Activated naive CD4-positive, alpha-beta T cell treated with Interleukin-2 at 50 U/mL for 16 hours (primary cell): Measurements from ENCODE around the gene FASN.

Source experiments
- DNase-seq: peaks from one replicate; pipeline ENCODE4 v3.0.0-alpha.2; 2020

The FASN gene

DNA sequence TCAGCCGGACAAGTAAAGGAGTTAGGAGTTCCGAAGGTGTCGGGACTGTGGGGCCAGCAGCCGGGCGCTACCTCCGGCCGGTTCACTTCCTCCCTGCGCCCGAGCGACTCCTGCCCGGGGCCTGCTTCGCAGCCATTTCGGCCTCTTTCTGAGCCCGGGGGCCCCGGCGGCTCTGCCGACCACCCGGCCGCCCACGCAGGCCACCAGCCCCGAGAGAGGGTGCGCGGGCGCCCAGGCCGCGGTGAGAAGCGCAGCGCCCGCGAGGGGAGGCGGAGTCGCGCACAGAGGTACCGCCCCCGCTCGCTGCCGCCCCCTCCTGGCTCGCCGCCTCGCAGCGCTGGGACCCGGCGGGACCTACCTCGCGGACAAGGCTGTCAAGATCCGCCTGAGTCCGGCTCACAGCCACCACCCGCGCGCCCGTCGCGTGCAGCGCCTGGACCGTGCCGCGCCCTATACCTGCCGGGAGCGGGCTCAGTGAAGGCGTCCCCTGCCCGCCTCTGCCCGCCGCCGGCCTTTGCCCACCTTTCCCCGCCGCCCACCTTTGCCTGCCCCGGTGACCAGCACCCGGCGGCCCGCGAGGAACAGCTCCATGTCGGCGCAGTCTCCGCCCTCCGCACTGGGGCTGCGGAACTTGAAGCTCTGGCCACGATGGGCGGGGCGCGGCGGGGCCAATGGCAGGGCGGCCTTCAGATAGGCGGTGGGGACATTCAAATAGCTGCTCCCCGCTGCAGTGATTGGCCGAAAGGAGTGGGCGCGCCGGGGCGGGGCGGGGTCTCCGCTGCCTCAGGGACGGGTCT lies 60.7 kb downstream of the FASN start, which contains the start of gene DCXR:
Gene DCXR, minus strand, starts transcription at position 606 of the 797 bp plus-strand sequence. Its CDS starts 15 bp downstream, at position 591.
- DNase-seq, result peak; percentile 96

DNA sequence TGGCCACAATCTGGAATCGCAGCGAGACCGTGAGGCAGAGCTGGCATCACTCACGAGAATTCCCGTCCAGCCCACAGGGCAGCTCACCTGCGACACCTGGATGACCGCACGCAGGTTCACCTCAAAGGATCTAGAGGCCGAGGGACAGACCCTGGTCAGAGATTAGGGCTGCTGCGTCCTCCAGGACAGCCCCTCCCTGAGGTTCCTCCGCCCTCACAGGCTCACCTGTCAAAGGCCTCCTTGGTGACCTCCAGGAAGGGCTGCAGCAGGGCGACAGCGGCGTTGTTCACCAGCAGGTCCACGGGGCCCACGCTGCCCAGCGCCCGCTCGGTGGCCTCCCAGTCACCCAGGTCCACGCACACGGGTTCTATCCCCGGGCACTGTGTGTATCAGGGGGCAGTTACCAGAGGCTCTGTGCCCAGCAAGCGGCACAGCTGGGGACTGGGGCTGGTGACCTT lies 61.4 kb downstream of the FASN start:
- DNase-seq, result no peak

DNA sequence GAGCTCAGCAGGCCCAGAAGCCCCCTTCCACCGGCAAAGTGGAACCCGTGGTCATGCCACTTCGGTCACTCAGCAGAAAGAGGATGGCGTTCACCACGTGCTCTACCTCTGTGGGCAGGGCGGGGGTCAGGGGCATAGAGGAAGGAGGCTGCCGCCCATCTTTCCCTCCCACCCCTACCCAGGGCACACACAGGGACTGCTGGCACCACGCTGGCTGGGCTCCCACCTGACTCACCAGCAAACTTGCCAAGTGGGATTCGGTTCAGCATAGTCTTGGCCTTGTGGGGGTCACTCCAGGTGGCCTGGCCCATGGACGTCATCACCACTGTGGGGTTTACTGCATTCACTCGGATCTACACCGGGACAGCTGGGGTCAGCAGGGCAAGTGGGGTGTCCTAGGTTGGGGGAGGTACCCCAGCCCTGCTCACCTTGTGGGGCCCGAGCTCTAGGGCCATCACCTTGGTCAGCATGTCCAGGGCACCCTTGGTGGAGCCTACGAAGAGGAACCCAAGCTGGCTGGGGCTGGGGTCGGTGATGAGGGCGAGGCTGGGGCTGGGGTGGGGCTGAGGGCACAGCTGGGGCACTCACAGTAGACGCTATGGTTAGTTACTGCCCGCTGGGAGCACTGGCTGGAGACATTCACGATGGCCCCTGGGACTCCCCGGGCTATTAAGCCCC lies 61.9 kb downstream of the FASN start:
- no peak for DNase-seq

DNA sequence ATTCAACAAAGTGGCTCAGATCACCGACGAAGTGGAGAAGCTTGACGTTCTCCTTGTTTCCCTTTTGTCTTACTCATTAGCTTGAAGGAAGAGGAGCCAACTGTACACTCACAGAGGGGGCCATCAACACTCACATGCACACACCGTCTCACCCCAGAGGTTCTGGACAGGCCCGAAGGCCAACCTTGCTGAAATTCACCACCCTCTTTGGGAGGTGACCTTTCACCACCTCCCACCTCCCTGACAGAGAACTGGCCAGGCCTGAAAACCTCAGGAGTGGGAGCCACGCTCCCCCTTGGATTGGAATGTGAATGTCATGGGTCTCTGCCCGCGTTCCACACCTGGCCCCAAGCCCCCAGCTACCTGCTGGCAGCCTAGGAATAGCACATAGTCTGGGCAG lies 62.5 kb downstream of the FASN start:
- DNase-seq, result no peak

DNA sequence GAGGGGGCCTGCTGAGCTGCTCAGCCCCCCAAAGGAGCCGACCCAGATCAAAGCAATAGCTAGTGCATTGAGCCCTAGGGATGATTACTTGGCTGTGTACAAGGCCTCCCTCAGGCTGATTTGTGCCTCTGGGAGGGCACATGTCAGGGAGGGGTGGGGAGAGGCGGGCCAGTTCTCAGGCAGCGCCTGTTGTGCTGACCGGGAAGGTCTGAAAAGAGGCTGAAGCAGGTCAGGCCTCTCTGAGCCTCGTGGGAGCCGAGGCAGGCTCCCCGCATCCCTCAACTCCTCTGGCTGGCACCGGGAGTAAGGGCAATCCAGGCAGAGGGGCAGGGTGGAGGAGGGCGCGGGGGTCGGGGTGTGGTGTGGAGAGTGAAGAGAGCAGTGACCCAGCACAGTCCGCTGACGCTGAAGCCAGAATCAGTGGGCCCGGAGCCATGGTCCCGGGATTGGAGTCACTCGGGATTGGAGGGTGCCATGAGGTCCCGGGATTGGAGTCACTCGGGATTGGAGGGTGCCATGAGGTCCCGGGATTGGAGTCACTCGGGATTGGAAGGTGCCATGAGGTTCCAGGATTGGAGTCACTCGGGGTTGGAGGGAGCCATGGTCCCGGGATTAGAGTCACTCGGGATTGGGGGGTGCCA lies 63.5 kb downstream of the FASN start:
- DNase-seq, result no peak

- no peak for DNase-seq
Observed at GRCh38 chr17:82033359-82034085, 64.5 kb downstream of the FASN start.

DNA sequence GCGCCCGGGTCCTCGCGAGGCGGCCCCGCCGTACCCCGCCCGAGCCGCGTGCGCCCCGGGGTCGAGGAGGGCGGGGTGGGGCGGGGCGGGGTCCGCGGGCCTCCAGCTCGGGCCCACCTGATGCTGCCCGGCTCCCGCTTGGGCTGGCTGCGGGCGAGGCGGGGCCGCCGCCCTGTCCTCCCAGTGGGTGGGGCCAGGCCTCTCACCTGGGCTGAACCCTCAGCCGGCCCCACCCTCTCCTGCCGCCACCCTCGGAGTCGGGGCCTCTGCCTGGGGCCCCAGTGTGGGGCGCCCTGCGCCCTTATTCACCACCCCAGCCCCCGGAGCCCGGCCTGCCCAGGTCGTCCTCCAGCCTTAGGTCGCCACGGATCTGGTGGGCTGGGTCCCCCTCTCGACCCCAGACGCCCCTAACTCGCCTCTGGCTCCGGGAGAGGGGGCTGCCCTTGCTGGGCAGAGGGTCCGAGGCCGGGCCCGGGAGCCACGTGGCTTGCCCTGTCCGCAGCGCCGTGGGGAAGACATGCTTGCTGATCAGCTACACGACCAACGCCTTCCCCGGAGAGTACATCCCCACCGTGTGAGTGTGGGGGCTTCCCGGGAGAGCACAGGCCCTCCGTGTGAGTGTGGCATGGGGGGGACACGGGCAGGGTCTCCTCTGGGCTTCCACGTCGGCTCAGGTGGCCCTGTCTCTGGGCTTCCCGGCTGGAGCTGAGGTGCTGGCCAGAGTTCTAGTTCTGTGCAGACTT lies 66.0 kb downstream of the FASN start:
- peak; percentile 37 for DNase-seq

DNA sequence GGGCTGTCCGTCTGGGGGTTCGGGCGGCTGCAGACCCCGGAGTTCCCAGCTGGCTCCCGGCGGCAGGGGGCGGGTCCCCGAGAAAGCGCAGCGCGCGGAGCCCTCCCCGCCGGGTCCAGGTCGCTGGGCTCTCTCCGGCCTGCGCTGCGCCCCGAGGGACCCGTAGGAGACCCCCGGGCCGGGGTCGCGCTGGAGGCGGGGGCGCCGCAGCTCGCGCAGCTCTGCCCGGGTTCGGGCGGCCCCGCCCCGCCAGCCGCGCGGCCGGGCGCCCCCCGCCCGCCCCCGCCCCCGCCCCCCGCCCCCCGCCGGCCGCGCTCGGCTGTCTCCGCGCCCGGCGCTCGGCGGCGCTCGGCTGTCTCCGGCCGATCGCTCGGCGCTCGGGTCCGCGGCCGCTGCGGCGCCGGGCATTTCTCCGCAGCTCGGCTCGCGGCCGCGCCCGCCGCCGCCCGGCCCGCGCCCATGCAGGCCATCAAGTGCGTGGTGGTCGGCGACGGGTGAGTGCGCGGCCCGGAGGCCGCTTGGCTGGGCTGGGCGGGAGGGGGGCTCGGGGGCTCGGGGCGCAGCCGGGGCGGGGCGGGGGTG lies 66.6 kb downstream of the FASN start, which contains the start of gene RAC3:
Gene RAC3, plus strand, starts transcription at position 376 of the 582 bp plus-strand sequence. Its CDS starts 84 bp downstream, at position 460.
- DNase-seq, result no peak

- peak; percentile 80 for DNase-seq
Observed at GRCh38 chr17:82030470-82031302, 67.3 kb downstream of the FASN start.

GRCh38 chr17:82029990-82030469 lies 68.0 kb downstream of the FASN start:
- DNase-seq, result no peak

GRCh38 chr17:82029391-82029790 lies 68.6 kb downstream of the FASN start:
- no peak for DNase-seq

GRCh38 chr17:82028966-82029365 lies 69.1 kb downstream of the FASN start:
- DNase-seq, result no peak
